Stimulated activated CD8-positive, alpha-beta memory T cell treated with anti-CD3 and anti-CD28 coated beads, Interleukin-12 subunit alpha, Interleukin-12 subunit beta, amount 100 ng/mL, for 1 hour (primary cell): ENCODE results near the gene SBNO1.
"Not testable (repeated sequence)": the region's sequence is repeated elsewhere in the genome, so short reads cannot be mapped to it uniquely, and the experiment has no call there.

Experiments used
- DNase-seq: peaks from one replicate; pipeline ENCODE4 v3.0.0-alpha.2; 2020; ENCODE audit warnings: low read depth

Gene SBNO1

DNA sequence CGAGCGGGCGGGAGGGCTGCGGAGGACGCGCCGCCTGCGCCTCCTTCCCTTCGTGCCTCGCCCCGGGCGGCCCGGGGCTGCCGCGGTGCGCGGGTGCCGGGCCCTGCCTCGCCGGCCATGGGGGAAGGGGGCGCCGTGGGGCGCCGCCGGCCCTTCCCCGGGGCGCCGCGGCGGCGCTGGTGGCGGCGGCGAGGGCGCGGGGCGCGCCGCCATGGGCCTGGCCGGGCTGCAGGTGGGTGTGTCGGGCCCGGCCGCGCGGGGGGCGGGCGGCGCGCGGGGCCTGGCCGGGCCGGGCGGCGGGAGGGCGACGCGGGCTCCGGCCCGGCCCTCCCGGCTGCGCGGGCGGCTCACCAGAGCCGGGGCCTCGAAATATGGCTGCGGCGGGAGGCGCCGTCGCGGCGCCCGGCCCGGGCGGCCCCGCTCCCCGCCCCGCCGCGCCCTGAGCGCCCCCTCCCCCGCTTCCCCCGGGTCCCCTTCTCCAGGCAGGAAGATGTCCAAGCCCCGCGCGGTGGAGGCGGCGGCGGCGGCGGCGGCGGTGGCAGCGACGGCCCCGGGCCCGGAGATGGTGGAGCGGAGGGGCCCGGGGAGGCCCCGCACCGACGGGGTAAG is 24.4 kb upstream of the SBNO1 start:
- DNase-seq, result no peak

DNA sequence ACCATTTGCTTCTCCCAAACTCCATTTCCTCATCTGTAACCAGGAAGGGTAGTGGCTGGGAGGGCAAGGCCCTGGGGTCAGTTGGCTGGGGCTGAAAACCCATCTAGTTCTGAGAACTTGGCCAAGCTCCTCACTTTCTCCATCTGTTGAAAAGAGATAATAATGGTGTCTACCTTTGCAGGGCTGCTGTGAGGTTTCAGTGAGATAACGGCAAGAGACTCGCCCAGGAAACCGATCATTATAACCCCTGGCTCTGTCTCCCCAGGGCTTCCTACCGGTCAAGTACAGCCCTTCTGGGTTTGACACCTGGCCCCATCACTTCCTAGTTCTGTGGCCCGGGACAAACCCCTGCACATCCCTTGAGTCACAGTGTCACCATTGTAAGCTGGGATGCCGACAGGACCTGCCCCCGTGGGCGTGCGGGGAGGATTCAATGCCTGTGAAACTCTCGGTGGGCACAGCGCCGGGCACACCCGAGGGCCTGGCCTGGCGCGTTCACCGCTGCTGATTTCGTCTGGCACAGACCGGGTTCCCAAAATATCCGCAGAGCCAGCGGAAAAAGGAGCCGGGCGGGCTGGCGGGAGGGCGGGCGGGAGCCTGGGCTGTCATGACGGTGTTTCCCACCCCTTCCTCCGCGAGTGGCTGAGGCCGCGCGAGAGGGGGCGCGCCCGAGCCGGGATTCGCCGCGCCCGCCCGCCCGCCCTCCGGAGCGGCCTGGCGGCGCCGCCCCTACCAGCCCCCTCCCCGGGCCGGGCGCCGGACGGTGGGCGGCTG is 23.7 kb upstream of the SBNO1 start:
- peak; percentile 50 for DNase-seq

DNA sequence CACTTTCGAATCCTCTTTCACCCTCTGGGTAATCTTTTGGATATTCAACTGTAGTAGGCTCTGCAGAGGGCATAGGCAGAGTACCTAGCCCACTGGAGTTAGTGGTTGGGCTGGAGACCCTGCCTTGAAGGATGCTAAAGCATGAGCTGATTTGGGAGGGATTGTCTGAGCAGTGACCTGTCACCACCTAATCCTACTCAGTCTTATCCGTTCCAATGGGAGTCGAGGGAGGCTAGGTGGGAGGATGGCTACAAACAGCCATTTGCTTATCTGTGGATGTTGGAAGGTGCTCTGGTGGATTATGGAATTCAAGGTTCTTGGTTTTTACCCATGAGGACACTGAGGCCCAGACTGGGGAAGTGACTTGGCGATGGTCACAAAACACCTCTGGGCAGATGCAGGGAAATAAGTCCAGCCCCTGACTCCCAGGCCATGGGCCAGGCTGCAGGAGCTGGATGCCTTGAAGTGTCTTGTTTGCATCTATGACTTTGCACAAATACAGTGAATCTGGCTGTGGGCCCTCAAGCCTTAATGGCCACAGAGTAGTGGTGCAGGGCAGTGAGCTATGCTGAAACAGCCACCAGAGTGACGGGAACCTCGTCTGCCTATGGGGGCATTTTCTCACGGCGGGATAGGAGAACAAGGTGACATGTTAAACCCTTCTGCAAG is 23.0 kb upstream of the SBNO1 start:
- no peak for DNase-seq

DNA sequence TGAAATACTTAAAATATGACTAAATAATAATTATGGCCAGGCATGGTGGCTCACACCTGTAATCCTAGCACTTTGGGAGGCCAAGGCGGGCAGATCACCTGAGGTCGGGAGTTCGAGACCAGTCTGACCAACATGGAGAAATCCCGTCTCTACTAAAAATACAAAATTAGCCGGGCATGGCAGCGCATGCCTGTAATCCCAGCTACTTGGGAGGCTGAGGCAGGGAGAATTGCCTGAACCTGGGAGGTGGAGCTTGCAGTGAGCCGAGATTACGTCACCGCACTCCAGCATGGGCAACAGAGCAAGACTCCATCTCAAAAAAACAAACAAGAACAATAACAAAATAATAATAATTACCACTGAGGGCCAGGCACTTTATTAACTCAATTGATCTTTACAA is 20.9 kb upstream of the SBNO1 start:
- DNase-seq, result not testable (repeated sequence)

DNA sequence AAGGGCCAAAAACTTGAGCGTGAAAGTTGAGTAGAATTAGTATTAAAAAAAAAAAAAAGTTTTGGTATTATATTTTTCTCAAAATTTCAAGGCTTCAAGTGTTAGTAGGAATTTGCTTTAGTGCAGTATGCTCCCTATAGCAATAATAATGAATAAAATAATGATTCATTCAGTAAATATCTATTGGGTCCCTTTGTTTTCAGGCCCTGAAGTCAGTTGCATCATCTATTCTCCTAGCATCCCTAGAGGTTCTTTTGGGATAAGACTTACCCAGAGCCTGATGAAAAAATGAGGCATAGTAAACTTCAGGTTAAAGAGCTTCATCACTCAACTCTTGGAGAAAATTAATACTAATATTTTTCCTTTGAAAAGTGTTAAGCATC is 20.3 kb upstream of the SBNO1 start:
- no peak for DNase-seq

DNA sequence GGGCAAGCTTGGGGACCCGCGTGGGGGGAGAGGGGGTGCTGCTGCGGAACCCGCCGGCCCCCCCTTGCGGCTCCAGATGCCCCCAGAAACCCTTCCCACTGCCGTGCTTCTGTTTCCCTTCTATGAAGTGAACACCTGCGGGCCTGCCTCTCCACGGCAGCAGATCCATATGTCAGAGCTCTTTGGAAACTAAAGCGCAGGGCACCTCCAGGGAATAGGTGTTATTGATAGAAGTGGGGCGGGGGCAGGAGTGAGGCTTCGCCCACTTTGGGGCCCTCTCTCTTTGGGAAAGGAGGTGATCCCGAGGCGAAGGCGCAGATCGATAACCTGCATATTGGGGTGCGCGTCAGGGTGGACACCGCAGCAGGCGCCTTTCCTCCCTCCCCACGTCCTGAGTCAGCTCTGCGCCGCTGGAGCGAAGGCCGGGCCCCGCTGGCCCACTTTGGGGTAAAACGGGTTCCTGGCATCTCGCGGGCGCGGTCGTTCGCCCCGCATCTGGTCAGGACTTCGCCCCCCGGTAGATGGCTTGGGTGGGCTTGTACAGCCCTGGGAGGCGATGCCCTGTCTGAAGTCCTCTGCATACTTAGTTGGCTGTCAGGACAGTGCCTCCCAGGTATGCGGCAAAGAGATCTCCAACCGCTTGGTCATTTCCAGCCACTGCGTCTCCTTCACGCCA is 19.8 kb upstream of the SBNO1 start:
- no peak for DNase-seq

DNA sequence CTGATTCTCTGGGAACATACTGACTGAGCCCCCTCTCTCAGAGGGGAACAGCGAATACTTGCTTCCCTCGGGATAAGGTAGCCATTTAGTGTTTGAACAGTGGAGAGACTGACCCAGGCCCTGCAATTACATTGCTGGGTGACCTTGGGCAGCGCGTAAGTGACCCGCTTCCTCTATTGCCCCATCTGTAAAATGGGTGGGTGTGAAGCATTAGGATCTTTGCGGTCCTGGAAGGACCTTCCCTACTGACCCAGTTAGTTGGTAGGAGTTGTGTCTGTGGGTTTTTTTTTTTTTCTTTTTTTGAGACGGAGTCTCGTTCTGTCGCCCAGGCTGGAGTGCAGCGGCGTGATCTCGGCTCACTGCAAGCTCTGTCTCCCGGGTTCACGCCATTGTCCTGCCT is 18.0 kb upstream of the SBNO1 start:
- no peak for DNase-seq

DNA sequence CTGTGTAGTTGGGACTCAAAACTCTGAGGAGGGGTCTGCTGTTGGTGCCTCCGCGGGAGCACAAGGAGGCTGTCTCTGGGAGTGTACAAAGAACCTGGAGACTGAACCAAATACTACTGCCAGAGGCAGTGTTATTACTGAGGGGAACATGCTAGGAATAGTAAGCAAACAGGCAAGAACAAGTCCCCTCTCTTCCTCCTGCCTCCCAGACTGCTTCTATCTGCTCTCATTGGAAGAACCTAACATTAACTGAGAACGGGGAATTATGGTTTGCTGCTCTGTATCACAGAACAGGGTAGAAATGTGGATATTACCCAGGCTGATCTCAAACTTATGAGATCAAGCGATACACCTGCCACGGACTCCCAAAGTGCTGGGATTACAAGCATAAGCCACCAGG is 14.7 kb upstream of the SBNO1 start:
- no peak for DNase-seq

DNA sequence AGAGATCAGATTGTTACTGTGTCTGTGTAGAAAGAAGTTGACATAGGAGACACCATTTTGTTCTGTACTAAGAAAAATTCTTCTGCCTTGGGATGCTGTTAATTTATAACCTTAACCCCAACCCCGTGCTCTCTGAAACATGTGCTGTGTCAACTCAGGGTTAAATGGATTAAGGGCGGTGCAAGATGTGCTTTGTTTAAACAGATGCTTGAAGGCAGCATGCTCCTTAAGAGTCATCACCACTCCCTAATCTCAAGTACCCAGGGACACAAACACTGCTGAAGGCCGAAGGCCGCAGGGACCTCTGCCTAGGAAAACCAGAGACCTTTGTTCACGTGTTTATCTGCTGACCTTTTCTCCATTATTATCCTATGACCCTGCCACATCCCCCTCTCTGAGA is 7.8 kb upstream of the SBNO1 start:
- not testable (repeated sequence) for DNase-seq

DNA sequence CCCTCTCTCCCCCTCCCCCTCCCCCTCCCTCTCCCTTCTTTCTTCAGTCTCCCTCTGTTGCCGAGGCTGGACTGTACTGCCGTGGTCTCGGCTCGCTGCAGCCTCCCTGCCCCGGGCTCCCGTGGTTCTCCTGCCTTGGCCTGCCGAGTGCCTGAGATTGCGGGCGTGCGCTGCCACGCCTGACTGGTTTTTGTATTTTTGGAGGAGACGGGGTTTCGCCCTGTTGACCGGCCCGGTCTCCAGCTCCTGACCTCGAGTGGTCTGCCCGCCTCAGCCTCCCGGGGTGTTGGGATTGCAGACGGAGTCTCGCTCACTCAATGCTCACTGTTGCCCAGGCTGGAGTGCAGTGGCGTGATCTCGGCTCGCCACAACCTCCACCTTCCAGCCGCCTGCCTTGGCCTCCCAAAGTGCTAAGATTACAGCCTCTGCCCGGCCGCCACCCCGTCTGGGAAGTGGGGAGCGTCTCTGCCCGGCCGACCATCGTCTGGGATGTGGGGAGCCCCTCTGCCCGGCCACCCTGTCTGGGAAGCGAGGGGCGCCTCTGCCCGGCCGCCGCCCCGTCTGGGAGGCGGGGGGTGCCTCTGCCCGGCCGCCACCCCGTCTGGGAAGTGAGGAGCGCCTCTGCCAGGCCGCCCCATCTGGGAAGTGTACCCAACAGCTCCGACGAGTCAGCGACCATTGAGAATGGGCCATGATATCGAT is 7.2 kb upstream of the SBNO1 start:
- DNase-seq, result not testable (repeated sequence)

DNA sequence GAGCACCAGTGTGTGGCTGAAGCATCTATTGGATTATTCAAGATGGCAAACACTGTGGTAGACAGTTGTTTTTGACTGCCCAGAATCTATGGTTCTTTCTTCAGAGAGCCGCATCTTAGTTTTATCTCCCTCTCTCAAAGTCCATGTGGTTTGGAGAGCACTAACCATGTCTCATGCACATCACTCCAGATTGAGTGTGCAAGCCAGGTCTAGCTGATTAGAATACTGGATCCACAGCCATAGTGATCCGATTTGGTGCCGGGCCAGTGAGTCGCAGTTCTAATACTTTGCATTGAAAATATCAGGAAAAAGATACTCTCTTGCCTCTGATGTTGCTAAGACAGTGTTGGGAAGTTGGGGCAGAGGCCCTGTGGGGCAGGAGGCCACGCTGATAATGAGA is 4.6 kb upstream of the SBNO1 start:
- no peak for DNase-seq

DNA sequence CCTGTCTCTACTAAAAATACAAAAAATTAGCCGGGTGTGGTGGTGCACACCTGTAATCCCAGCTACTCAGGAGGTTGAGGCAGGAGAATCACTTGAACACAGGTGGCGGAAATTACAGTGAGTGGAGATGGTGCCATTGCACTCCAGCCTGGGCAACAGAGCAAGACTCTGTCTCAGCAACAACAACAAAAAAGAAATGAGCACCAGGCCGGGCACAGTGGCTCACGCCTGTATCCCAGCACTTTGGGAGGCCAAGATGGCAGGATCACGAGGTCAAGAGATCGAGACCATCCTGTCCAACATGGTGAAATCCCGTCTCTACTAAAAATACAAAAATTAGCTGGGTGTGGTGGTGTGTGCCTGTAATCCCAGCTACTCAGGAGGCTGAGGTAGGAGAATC is 3.8 kb upstream of the SBNO1 start:
- not testable (repeated sequence) for DNase-seq

DNA sequence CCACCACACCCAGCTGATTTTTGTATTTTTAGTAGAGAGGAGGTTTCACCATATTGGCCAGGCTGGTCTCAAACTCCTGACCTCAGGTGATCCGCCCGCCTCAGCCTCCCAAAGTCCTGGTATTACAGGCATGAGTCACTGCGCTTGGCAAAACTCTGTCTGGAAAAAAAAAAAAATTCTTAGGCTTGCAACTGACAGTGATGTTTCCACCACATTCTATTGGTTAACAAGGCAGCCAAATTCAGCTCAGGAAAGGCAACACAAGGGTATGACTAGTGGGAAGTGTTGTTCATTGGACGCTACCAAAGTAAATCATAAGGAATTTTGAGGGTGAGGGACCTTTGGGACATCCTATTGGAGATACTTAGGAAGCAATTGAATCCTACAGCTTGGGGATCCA is 2.9 kb upstream of the SBNO1 start:
- DNase-seq, result no peak

DNA sequence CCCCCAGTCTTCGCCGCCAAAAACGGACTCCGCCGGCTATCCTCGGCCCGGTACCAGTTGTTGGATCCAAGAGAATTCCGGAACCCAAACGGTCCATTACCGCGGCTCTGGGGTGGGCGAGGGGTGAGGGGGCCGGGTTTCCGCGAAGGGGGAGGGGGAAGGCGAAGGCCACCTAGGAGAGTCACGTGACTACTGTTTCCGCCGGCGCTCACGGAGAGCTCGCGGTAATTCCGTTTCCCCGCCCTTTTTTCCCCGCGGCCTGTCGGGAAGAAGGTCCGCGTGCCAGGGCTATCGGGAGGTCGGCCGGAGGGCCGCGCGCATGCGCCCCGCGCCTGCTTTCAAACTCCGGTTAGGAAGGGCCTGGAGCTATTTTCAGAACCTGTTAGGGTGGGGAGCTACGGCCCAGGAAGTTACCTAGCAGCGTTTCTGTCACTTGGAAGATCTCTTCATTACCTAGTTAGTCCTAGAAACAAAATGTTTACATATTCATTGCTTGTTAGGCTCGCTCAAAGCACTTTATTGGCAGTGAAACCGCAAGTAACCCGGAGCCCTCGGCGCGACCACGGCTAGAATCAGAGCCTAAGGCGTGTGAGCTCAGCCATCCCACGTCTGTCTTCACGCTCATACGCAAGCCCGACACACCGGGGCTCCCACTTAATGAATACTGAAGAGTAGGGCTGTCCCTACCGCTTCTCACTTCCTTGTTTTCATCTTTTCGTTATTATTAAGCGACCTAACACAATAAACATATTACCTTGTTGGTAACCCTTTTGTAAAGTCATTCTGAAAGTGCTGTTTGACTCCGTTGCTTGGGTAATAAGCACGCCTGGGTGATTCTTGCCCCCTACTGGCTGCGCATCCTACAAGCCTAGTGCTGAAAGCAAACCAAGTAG is 624 bp upstream of the SBNO1 start:
- peak; percentile 95 for DNase-seq

DNA sequence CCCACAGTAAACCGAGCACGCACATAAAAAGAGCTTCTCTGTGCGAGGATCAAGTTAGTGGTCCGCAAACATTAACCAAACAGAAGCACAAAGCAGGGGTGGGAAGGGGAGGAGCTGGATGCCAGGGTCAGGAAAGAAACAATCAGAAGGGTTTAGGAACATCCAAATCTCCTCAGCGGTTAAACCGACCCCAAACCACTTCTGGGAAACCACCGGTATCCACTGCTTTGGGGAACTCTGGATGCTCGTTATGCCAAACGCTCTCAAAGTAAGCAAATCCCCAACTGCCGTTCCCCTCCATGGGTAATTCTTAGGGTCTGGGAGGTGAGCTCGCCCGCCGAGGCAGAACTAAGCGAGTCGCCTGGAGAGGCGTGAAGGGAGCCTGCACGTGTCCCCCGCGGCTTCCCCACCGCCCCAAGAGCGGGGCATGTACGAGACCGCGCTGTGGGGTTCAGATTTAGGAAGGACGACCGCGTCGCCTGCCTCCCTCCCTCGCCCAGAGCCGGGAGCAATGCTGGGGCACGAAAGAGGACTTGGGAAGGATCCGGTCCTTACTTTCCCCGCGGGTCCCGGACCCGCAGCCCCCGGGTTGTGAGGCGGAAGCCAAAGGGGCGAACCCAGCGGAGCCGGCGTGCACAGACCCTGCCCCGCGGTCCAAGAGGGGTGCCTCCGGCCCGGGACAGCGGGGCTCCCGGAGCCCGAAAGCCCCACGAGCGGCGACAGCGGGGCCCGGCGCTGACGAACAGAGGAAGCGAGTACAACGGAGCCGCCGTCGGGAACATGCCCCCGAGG is 711 bp downstream of the SBNO1 start:
- peak; percentile 2 for DNase-seq

DNA sequence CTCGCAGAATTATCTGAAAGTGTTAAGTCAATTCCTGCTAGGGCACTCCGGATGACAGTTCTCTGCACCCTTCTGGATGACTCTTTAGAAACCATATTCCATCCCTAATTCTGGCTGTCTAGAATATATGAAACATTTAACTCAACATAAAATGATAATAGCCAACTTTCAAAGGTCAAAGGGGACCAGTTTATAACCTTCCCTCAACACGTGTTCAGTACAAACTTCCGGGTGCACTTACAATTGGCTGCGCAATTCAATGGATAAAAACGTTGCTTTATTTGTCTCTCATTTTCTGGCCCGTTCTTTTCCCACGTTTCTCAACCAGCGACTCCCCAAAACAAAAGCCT is 1.3 kb downstream of the SBNO1 start:
- no peak for DNase-seq

DNA sequence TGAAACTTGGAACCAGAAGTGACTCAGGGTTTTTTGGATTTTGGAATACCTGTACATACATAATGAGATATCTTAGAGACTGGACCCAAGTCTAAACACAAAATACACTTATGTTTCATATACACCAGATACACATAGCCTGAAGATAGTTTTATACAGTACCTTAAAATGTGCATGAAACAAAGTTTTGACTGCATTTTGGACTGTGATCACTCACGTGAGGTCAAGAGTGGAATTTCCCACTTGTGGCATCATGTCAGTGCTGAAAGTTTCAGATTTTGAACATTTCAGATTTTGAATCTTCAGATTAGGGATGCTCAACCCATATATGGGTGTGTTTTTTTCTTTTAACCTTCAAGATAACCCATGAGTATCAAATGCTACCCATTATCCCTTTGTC is 6.6 kb downstream of the SBNO1 start:
- DNase-seq, result no peak

DNA sequence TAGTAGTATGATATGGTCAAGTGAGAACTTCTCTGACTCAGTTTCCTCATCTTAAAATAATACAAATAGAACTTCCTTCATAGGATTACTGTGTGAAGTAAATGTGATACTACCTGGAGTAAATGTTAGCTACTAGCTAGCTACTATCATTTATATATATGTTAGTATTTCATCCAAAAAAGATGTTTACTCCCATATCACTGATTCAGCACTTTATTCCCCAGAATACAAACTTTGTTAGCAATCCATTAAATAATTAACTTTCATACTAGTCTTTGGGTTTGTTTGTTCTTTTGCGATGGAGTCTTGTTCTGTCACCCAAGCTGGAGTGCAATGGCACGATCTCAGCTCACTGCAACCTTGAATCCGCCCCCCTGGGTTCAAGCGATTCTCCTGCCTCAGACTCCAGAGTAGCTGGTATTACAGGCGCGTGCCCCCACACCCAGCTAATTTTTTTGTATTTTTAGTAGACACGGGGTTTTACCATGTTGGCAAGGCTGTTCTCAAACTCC is 8.4 kb downstream of the SBNO1 start:
- no peak for DNase-seq

DNA sequence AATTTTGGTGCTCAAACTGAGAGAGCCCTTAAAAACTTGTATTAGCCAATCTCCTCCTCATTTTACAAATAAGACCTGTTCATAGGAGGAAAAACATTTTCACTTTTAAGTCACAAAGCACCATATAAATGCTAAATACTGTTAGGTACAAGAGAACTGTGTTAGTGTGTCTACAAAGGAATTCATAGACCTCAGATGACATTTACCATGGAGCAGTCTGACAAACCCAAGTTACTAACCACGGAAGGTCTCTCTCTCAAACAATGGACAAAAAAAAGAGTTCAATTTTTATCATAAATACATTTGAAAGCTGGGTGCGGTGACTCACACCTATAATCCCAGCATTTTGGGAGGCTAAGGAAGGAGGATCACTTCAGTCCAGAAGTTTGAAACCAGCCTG is 10.0 kb downstream of the SBNO1 start:
- DNase-seq, result no peak

DNA sequence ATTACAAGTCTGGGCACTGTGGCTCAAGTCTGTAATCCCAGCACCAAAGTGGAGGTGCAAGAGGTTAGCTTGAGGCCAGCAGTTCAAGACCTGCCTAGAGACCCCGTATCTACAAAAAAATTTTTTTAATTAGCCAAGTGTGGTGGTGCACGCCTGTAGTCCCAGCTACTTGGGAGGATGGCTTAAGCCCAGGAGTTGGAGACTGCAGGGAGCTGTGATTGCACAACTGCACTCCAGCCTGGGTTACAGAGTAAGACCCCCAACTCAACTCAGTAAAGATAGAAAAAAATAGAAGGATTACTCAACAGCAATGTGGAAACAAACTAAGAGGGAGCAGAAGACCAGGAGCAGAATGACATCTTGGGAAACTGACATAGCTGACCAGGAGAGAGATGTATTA is 13.3 kb downstream of the SBNO1 start:
- DNase-seq, result no peak
